Stimulated activated CD4-positive, alpha-beta T cell treated with anti-CD3 and anti-CD28 coated beads, Interleukin-15, amount 100 ng/mL, for 24 hours (primary cell): ENCODE results near the gene CYTL1.

Source experiments
- DNase-seq: peaks from one replicate; pipeline ENCODE4 v3.0.0-alpha.2; 2020

The CYTL1 gene

GRCh38 chr4:4995908-4996265 is 23.4 kb downstream of the CYTL1 start:
- no peak for DNase-seq

GRCh38 chr4:4995103-4995907 is 24.0 kb downstream of the CYTL1 start:
- peak; percentile 64 for DNase-seq

- no peak for DNase-seq
Observed at GRCh38 chr4:4994312-4995097, 24.8 kb downstream of the CYTL1 start.

- DNase-seq: no peak
Observed at GRCh38 chr4:4992833-4993232, 26.4 kb downstream of the CYTL1 start.

GRCh38 chr4:4991541-4992099 is 27.6 kb downstream of the CYTL1 start:
- DNase-seq: no peak

GRCh38 chr4:4990857-4991540 is 28.3 kb downstream of the CYTL1 start:
- no peak for DNase-seq

- DNase-seq: no peak
Observed at GRCh38 chr4:4990329-4990728, 28.9 kb downstream of the CYTL1 start.

- no peak for DNase-seq
Observed at GRCh38 chr4:4989083-4989622, 30.1 kb downstream of the CYTL1 start.

GRCh38 chr4:4987656-4988055 is 31.6 kb downstream of the CYTL1 start:
- no peak for DNase-seq

GRCh38 chr4:4986841-4987240 is 32.4 kb downstream of the CYTL1 start:
- no peak for DNase-seq

GRCh38 chr4:4985844-4986243 is 33.4 kb downstream of the CYTL1 start:
- no peak for DNase-seq

- no peak for DNase-seq
Observed at GRCh38 chr4:4985036-4985435, 34.2 kb downstream of the CYTL1 start.

- no peak for DNase-seq
Observed at GRCh38 chr4:4984186-4984585, 35.1 kb downstream of the CYTL1 start.

GRCh38 chr4:4981827-4982226 is 37.4 kb downstream of the CYTL1 start:
- DNase-seq: no peak

GRCh38 chr4:4981427-4981826 is 37.8 kb downstream of the CYTL1 start:
- DNase-seq: no peak

GRCh38 chr4:4980621-4981230 is 38.5 kb downstream of the CYTL1 start:
- no peak for DNase-seq

GRCh38 chr4:4979971-4980370 is 39.3 kb downstream of the CYTL1 start:
- DNase-seq: no peak

GRCh38 chr4:4974727-4975126 is 44.5 kb downstream of the CYTL1 start:
- no peak for DNase-seq

- no peak for DNase-seq
Observed at GRCh38 chr4:4971796-4972195, 47.5 kb downstream of the CYTL1 start.

GRCh38 chr4:4969298-4969697 is 50.0 kb downstream of the CYTL1 start:
- DNase-seq: no peak

- DNase-seq: no peak
Observed at GRCh38 chr4:4968161-4968725, 51.0 kb downstream of the CYTL1 start.
